Neural cell (in vitro differentiated cells): ENCODE data around the gene ISL2.

Experiments used
- EP300 ChIP-seq: fragments of 450-650 bp; conservative IDR thresholded peaks from 2 replicates; pipeline ENCODE4 v1.6.1; 2014; ENCODE audit warnings: antibody characterized with exemption, mild to moderate bottlenecking, moderate library complexity; ENCODE audit not compliant: poor library complexity, severe bottlenecking
- MXI1 ChIP-seq: fragments of 450-650 bp; conservative IDR thresholded peaks from 2 replicates; pipeline ENCODE4 v1.6.1; 2014; ENCODE audit warnings: antibody characterized with exemption, mild to moderate bottlenecking; ENCODE audit not compliant: poor library complexity, severe bottlenecking
- POLR2AphosphoS5 ChIP-seq: IDR thresholded peaks from 2 replicates; pipeline ENCODE4 v1.6.1; 2012
- SMC3 ChIP-seq: fragments of 450-650 bp; conservative IDR thresholded peaks from 2 replicates; pipeline ENCODE4 v1.6.1; 2014; ENCODE audit warnings: antibody characterized with exemption, mild to moderate bottlenecking, moderate library complexity; ENCODE audit not compliant: poor library complexity
- TAF1 ChIP-seq: IDR thresholded peaks from 2 replicates; pipeline ENCODE4 v1.6.1; 2012; ENCODE audit warnings: low read depth
- TF ChIP-seq, protein P1 (sequence below): fragments of 450-650 bp; IDR thresholded peaks from 2 replicates; pipeline ENCODE4 v1.5.1; 2014; ENCODE audit warnings: antibody characterized with exemption, mild to moderate bottlenecking, moderate library complexity; ENCODE audit not compliant: poor library complexity, severe bottlenecking
- TF ChIP-seq, protein P2 (sequence below): IDR thresholded peaks from 2 replicates; pipeline ENCODE4 v1.6.1; 2012; ENCODE audit warnings: borderline replicate concordance

DNA sequence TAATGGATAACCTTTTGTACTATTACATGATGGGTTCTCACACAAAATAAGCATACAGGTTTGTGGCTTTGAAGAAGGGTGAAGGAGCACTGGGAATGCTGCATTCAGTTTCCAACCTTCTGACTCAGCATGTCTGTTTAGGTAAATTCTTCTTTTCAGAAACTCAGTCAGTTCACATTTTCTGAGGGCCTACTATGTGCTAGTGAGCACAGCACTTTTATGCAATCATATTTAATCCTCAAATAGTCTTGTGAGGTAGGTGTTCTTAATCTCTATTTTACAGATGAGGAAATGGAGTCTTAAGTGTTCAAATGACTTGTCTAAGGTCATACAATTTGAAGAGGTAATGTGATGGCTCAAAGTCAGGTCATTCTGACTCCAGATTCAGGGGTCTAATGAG is 41.2 kb downstream of the ISL2 start:
- TF ChIP-seq, protein P1, sequence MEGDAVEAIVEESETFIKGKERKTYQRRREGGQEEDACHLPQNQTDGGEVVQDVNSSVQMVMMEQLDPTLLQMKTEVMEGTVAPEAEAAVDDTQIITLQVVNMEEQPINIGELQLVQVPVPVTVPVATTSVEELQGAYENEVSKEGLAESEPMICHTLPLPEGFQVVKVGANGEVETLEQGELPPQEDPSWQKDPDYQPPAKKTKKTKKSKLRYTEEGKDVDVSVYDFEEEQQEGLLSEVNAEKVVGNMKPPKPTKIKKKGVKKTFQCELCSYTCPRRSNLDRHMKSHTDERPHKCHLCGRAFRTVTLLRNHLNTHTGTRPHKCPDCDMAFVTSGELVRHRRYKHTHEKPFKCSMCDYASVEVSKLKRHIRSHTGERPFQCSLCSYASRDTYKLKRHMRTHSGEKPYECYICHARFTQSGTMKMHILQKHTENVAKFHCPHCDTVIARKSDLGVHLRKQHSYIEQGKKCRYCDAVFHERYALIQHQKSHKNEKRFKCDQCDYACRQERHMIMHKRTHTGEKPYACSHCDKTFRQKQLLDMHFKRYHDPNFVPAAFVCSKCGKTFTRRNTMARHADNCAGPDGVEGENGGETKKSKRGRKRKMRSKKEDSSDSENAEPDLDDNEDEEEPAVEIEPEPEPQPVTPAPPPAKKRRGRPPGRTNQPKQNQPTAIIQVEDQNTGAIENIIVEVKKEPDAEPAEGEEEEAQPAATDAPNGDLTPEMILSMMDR = no peak
- TF ChIP-seq EP300 (no peak), TAF1 (no peak), POLR2AphosphoS5 (no peak), MXI1 (no peak), SMC3 (no peak)
- TF ChIP-seq, protein P2, sequence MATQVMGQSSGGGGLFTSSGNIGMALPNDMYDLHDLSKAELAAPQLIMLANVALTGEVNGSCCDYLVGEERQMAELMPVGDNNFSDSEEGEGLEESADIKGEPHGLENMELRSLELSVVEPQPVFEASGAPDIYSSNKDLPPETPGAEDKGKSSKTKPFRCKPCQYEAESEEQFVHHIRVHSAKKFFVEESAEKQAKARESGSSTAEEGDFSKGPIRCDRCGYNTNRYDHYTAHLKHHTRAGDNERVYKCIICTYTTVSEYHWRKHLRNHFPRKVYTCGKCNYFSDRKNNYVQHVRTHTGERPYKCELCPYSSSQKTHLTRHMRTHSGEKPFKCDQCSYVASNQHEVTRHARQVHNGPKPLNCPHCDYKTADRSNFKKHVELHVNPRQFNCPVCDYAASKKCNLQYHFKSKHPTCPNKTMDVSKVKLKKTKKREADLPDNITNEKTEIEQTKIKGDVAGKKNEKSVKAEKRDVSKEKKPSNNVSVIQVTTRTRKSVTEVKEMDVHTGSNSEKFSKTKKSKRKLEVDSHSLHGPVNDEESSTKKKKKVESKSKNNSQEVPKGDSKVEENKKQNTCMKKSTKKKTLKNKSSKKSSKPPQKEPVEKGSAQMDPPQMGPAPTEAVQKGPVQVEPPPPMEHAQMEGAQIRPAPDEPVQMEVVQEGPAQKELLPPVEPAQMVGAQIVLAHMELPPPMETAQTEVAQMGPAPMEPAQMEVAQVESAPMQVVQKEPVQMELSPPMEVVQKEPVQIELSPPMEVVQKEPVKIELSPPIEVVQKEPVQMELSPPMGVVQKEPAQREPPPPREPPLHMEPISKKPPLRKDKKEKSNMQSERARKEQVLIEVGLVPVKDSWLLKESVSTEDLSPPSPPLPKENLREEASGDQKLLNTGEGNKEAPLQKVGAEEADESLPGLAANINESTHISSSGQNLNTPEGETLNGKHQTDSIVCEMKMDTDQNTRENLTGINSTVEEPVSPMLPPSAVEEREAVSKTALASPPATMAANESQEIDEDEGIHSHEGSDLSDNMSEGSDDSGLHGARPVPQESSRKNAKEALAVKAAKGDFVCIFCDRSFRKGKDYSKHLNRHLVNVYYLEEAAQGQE = no peak
